Osteoblast (primary cell): ENCODE results near the gene TLCD3B. TPM values are rescaled to one million over a fixed set of nuclear protein-coding genes. Genes with fewer than 3 reads are reported as not detected.

Source experiments
- DNase-seq: peaks from one replicate; pipeline ENCODE4 v3.0.0; 2011; ENCODE audit warnings: low spot score, mixed read lengths; ENCODE audit not compliant: insufficient read length; ENCODE audit errors: missing footprints
- H2AFZ ChIP-seq: 2 replicates; pipeline ENCODE4 v1.6.0; 2011; ENCODE audit warnings: mild to moderate bottlenecking, low read length
- H3K27ac ChIP-seq: 2 replicates; pipeline ENCODE4 v1.5.1; 2011; ENCODE audit warnings: mild to moderate bottlenecking, low read depth, low read length, moderate library complexity
- H3K27me3 ChIP-seq: 2 replicates; pipeline ENCODE4 v1.6.0; 2012; ENCODE audit warnings: mild to moderate bottlenecking, control low read depth, inconsistent platforms, low read length, moderate library complexity; ENCODE audit not compliant: insufficient read depth
- H3K36me3 ChIP-seq: 2 replicates; pipeline ENCODE4 v1.5.1; 2011; ENCODE audit warnings: mild to moderate bottlenecking, low read length, control low read depth, moderate library complexity; ENCODE audit not compliant: insufficient read depth
- H3K4me1 ChIP-seq: 2 replicates; pipeline ENCODE4 v1.5.1; 2011; ENCODE audit warnings: mild to moderate bottlenecking, low read length, control low read depth, moderate library complexity; ENCODE audit not compliant: insufficient read depth
- H3K4me2 ChIP-seq: 2 replicates; pipeline ENCODE4 v1.6.0; 2011; ENCODE audit warnings: mild to moderate bottlenecking, low read length; ENCODE audit not compliant: insufficient read depth
- H3K4me3 ChIP-seq: fragments of 200-600 bp; sonication (generic); 3 replicates; pipeline ENCODE4 v1.5.1; 2012; ENCODE audit warnings: mild to moderate bottlenecking, low read length, inconsistent platforms; ENCODE audit not compliant: insufficient read depth
- H3K79me2 ChIP-seq: 2 replicates; pipeline ENCODE4 v1.6.0; 2012; ENCODE audit warnings: mild to moderate bottlenecking, low read length, control low read depth, inconsistent platforms; ENCODE audit not compliant: insufficient read depth
- H3K9me3 ChIP-seq: 2 replicates; pipeline ENCODE4 v1.5.1; 2011; ENCODE audit warnings: low read depth, low read length, control low read depth
- H4K20me1 ChIP-seq: 2 replicates; pipeline ENCODE4 v1.6.0; 2012; ENCODE audit warnings: mild to moderate bottlenecking, low read length, control low read depth; ENCODE audit not compliant: insufficient read depth
- total RNA-seq: library from RNA; depleted of rRNA; stranded (reverse); fragments of >200 nt; gene quantifications from 2 replicates; pipeline ENCODE4 v1.2.3, GENCODE V29; 2012
- TF ChIP-seq, protein P1 (sequence below): IDR thresholded peaks from 2 replicates; pipeline ENCODE4 v1.5.1; 2011; ENCODE audit warnings: mild to moderate bottlenecking, low read depth, low read length, moderate library complexity; ENCODE audit errors: extremely low read depth

TLCD3B gene
- total RNA-seq, 1 donor: 0.36 TPM

DNA sequence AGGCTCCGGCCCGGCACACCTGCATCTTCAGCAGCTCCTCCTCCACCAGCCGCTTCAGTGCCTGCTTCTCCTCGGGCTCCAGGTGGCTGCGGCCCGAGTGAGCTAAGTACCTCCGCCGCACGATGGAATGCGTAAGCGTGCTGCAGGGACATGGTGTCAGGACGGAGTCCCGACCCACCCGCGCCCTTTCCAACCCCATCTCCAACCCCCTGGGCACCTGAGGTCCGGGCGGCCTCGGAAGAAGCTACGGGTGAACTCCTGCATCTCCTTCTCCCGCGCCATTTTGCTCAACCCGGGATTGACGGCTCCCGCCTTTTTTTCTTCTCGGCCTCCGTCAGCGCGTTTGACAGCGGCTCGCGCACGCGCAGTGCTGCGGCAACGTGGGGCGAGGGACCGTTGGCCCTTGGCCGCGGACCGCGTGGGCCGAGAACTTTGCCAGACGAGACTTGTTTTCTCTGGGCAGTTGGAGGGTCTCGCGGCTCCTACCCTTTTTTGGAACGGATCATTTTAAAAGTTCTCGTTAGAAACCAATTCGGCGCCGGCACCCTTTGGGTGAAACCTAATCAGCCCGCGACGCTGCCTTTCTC lies 35.7 kb downstream of the TLCD3B start, which contains the start of gene HIRIP3:
TSS of gene HIRIP3 (minus strand) at position 294 of the 587 bp plus-strand sequence. CDS start at position 282, 12 bp downstream.
- Histone ChIP-seq H2AFZ (peak within 1 kb of the TSS; percentile 86), H3K9me3 (no peaks in the 10 kb centered on the region), H3K4me3 (peak within 1 kb of the TSS; percentile 93), H3K36me3 (peaks cover 30% of the 10 kb centered on the region), H3K79me2 (peaks cover 11% of the 10 kb centered on the region), H3K4me2 (peak within 1 kb of the TSS; percentile 98), H3K4me1 (peaks cover 19% of the 10 kb centered on the region), H4K20me1 (peaks cover 4% of the 10 kb centered on the region), H3K27ac (peak within 1 kb of the TSS; percentile 96), H3K27me3 (no peaks in the 10 kb centered on the region)
- DNase-seq: peak; percentile 99
- TF ChIP-seq, protein P1, sequence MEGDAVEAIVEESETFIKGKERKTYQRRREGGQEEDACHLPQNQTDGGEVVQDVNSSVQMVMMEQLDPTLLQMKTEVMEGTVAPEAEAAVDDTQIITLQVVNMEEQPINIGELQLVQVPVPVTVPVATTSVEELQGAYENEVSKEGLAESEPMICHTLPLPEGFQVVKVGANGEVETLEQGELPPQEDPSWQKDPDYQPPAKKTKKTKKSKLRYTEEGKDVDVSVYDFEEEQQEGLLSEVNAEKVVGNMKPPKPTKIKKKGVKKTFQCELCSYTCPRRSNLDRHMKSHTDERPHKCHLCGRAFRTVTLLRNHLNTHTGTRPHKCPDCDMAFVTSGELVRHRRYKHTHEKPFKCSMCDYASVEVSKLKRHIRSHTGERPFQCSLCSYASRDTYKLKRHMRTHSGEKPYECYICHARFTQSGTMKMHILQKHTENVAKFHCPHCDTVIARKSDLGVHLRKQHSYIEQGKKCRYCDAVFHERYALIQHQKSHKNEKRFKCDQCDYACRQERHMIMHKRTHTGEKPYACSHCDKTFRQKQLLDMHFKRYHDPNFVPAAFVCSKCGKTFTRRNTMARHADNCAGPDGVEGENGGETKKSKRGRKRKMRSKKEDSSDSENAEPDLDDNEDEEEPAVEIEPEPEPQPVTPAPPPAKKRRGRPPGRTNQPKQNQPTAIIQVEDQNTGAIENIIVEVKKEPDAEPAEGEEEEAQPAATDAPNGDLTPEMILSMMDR: no peak

DNA sequence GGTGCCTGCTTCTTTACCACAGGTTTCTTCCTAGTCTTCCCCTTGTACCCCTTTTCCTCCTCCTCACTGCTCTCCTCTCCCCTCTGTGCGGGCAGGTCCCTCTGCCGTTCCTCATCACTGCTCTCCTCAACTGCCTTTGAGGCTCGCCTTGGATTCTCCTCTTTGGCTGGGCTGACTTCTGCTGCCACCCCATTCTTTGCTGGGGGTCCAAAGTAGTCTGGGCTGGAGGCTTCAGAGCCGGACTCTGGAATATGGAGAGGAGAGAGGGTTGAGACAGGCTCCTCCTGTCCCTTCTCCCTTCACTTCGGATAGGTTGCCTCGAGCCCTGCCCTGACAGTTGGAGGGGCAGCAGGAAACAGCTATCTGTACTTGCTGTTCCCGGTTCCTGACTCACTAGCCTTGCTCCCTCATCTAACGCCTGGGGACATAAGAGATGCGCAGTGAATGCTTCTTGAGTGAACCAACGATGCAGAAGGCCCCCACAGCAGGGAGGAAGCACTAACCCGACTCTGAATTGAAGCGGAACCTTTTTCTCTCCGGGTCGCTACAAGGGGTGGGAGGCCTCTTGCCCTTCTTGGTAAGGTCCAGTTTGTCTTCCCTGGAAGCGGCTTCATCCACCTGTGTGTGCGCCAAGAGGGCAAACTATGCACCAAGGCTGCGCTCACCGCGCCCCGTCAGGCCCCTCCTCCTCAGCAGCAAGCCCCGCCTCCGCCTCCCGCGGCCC lies 36.3 kb downstream of the TLCD3B start:
- H3K79me2 ChIP-seq: peaks cover 11% of the 10 kb centered on the region
- peaks cover 19% of the 10 kb centered on the region for H3K4me1 ChIP-seq
- DNase-seq: no peak
- H3K9me3 ChIP-seq: no peaks in the 10 kb centered on the region
- H3K36me3 ChIP-seq: peaks cover 36% of the 10 kb centered on the region
- H3K27me3 ChIP-seq: no peaks in the 10 kb centered on the region
- peak overlapping the region; percentile 96 for H3K27ac ChIP-seq
- peaks cover 1% of the 10 kb centered on the region for H4K20me1 ChIP-seq
- H2AFZ ChIP-seq: peak overlapping the region; percentile 86
- peak overlapping the region; percentile 93 for H3K4me3 ChIP-seq
- peak overlapping the region; percentile 98 for H3K4me2 ChIP-seq
- TF ChIP-seq, protein P1: no peak

DNA sequence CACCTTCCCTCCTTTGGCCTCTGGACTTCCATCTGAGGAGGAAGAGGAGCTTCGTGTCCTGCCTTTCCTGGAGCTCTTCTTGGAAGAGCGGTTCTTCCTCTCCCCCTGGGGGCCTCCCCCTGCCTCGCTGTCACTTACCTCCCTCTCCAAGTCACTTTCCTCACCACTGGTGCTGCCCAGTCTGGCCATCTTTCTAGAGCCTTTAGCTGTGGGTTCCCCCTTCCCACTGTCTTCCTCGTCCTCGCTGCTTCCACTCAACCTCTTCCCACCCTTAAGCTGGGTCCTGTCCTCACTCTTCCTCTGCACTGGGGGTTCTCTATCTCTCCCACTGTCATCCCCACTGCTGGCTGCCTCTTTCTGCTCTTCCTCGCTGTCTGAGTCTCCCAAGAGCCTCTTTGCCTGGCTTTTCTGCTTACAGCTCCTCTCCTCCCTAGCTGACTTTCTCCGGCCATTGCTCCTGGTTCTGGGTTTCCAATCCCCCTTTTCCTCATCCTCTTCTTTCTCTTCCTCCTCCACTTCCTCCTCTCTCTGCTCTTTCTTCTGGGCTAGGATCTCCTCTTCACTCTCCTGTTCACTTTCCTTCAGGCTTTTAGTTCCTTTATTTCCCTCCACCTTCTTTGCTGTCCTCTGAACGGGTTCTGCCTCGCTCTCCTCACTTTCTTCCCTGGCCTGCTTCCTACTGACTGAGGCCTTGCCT lies 37.0 kb downstream of the TLCD3B start:
- TF ChIP-seq, protein P1: no peak
- H3K4me2 ChIP-seq: peak overlapping the region; percentile 98
- peak overlapping the region; percentile 93 for H3K4me3 ChIP-seq

More for the DNA sequence above, 37.0 kb downstream of the TLCD3B start:
- Histone ChIP-seq H3K27ac (no peak overlapping the region), H4K20me1 (no peaks in the 10 kb centered on the region), H3K79me2 (peaks cover 11% of the 10 kb centered on the region), H2AFZ (no peak overlapping the region), H3K4me1 (peaks cover 19% of the 10 kb centered on the region), H3K36me3 (peaks cover 42% of the 10 kb centered on the region), H3K9me3 (no peaks in the 10 kb centered on the region), H3K27me3 (no peaks in the 10 kb centered on the region)
- no peak for DNase-seq
